ENCODE results near the gene LAMC1. TPM values are rescaled to one million over a fixed set of nuclear protein-coding genes. Genes with fewer than 3 reads are reported as not detected.

The LAMC1 gene
- total RNA-seq, 2 experiments from 2014 or later = 0.40 TPM; not detected in 1

- Mint-ChIP-seq H3K27me3 (peaks cover 35% of the 10 kb centered on the region), H3K4me1 (no peaks in the 10 kb centered on the region), H3K4me3 (no peak overlapping the region), H3K27ac (no peak overlapping the region), H3K9me3 (ENCODE audit: low read depth) (no peaks in the 10 kb centered on the region), H3K36me3 (no peaks in the 10 kb centered on the region)
- DNase-seq = no peak
- CTCF ChIA-PET = no interaction called here
- no peak for ATAC-seq
These were observed 21.0 kb upstream of the LAMC1 start for GRCh38 chr1:183002267-183002666.

- H3K4me3 Mint-ChIP-seq = no peak overlapping the region
- peaks cover 34% of the 10 kb centered on the region for H3K27me3 Mint-ChIP-seq
- H3K4me1 Mint-ChIP-seq = no peaks in the 10 kb centered on the region
- H3K27ac Mint-ChIP-seq = no peak overlapping the region
- CTCF ChIA-PET = no interaction called here
- H3K9me3 Mint-ChIP-seq (ENCODE audit: low read depth) = no peaks in the 10 kb centered on the region
- no peak for DNase-seq
- H3K36me3 Mint-ChIP-seq = no peaks in the 10 kb centered on the region
- ATAC-seq = no peak
These were observed 20.4 kb upstream of the LAMC1 start for GRCh38 chr1:183002797-183003196.

- CTCF ChIA-PET = no interaction called here
- H3K4me3 Mint-ChIP-seq = no peak overlapping the region
- peaks cover 31% of the 10 kb centered on the region for H3K27me3 Mint-ChIP-seq
- H3K27ac Mint-ChIP-seq = no peak overlapping the region
- DNase-seq = no peak
- no peaks in the 10 kb centered on the region for H3K4me1 Mint-ChIP-seq
- ATAC-seq = no peak
- H3K36me3 Mint-ChIP-seq = no peaks in the 10 kb centered on the region
- H3K9me3 Mint-ChIP-seq (ENCODE audit: low read depth) = no peaks in the 10 kb centered on the region
These were observed 20.0 kb upstream of the LAMC1 start for GRCh38 chr1:183003203-183003602.

GRCh38 chr1:183004141-183004540, 19.1 kb upstream of the LAMC1 start:
- no peaks in the 10 kb centered on the region for H3K4me1 Mint-ChIP-seq
- ATAC-seq = no peak
- no peaks in the 10 kb centered on the region for H3K9me3 Mint-ChIP-seq (ENCODE audit: low read depth)
- CTCF ChIA-PET = no interaction called here
- no peaks in the 10 kb centered on the region for H3K36me3 Mint-ChIP-seq
- H3K27ac Mint-ChIP-seq = no peak overlapping the region
- peaks cover 29% of the 10 kb centered on the region for H3K27me3 Mint-ChIP-seq
- no peak overlapping the region for H3K4me3 Mint-ChIP-seq
- no peak for DNase-seq

GRCh38 chr1:183011859-183012258, 11.4 kb upstream of the LAMC1 start:
- Mint-ChIP-seq H3K27ac (no peak overlapping the region), H3K9me3 (ENCODE audit: low read depth) (no peaks in the 10 kb centered on the region), H3K27me3 (peaks cover 18% of the 10 kb centered on the region), H3K4me1 (no peaks in the 10 kb centered on the region), H3K36me3 (no peaks in the 10 kb centered on the region), H3K4me3 (no peak overlapping the region)
- CTCF ChIA-PET = no interaction called here
- DNase-seq = no peak
- ATAC-seq = no peak

GRCh38 chr1:183012301-183012994, 10.8 kb upstream of the LAMC1 start:
- Mint-ChIP-seq H3K4me3 (no peak overlapping the region), H3K27me3 (peaks cover 20% of the 10 kb centered on the region), H3K27ac (no peak overlapping the region), H3K9me3 (ENCODE audit: low read depth) (no peaks in the 10 kb centered on the region), H3K36me3 (no peaks in the 10 kb centered on the region), H3K4me1 (no peaks in the 10 kb centered on the region)
- ATAC-seq (no peak), DNase-seq (no peak)
- CTCF ChIA-PET = no interaction called here

- no peaks in the 10 kb centered on the region for H3K9me3 Mint-ChIP-seq (ENCODE audit: low read depth)
- ATAC-seq (no peak), DNase-seq (no peak)
- H3K36me3 Mint-ChIP-seq = no peaks in the 10 kb centered on the region
- peaks cover 41% of the 10 kb centered on the region for H3K27me3 Mint-ChIP-seq
- peaks cover 13% of the 10 kb centered on the region for H3K4me1 Mint-ChIP-seq
- H3K4me3 Mint-ChIP-seq = no peak overlapping the region
- CTCF ChIA-PET = no interaction called here
- H3K27ac Mint-ChIP-seq = no peak overlapping the region
These were observed 4.0 kb upstream of the LAMC1 start for GRCh38 chr1:183019139-183019740.

GRCh38 chr1:183019860-183020259, 3.4 kb upstream of the LAMC1 start:
- no peak overlapping the region for H3K27ac Mint-ChIP-seq
- H3K4me3 Mint-ChIP-seq = no peak overlapping the region
- peaks cover 19% of the 10 kb centered on the region for H3K4me1 Mint-ChIP-seq
- ATAC-seq (no peak), DNase-seq (no peak)
- no peaks in the 10 kb centered on the region for H3K9me3 Mint-ChIP-seq (ENCODE audit: low read depth)
- CTCF ChIA-PET = no interaction called here
- peaks cover 46% of the 10 kb centered on the region for H3K27me3 Mint-ChIP-seq
- no peaks in the 10 kb centered on the region for H3K36me3 Mint-ChIP-seq

- Mint-ChIP-seq H3K27ac (no peak overlapping the region), H3K4me3 (no peak overlapping the region), H3K9me3 (ENCODE audit: low read depth) (no peaks in the 10 kb centered on the region), H3K4me1 (peaks cover 19% of the 10 kb centered on the region), H3K27me3 (peaks cover 57% of the 10 kb centered on the region), H3K36me3 (no peaks in the 10 kb centered on the region)
- no peak for DNase-seq
- no peak for ATAC-seq
- CTCF ChIA-PET = no interaction called here
These were observed 1.6 kb upstream of the LAMC1 start for GRCh38 chr1:183021405-183022201.

GRCh38 chr1:183022202-183023145, 746 bp upstream of the LAMC1 start:
- H3K27me3 Mint-ChIP-seq = peaks cover 60% of the 10 kb centered on the region
- ATAC-seq (peak; percentile 38), DNase-seq (peak; percentile 50)
- H3K9me3 Mint-ChIP-seq (ENCODE audit: low read depth) = no peaks in the 10 kb centered on the region
- H3K4me1 Mint-ChIP-seq = peaks cover 19% of the 10 kb centered on the region
- H3K36me3 Mint-ChIP-seq = no peaks in the 10 kb centered on the region
- H3K4me3 Mint-ChIP-seq = peak overlapping the region; percentile 67
- CTCF ChIA-PET = no interaction called here
- no peak overlapping the region for H3K27ac Mint-ChIP-seq

- Mint-ChIP-seq H3K27ac (no peak overlapping the region), H3K4me1 (peaks cover 19% of the 10 kb centered on the region), H3K36me3 (no peaks in the 10 kb centered on the region), H3K4me3 (peak overlapping the region; percentile 46), H3K27me3 (peaks cover 67% of the 10 kb centered on the region), H3K9me3 (ENCODE audit: low read depth) (no peaks in the 10 kb centered on the region)
- CTCF ChIA-PET = no interaction called here
- ATAC-seq (peak; percentile 73), DNase-seq (peak; percentile 58)
These were observed 539 bp downstream of the LAMC1 start for GRCh38 chr1:183023601-183024316.

GRCh38 chr1:183024317-183025009, 1.2 kb downstream of the LAMC1 start:
- no peaks in the 10 kb centered on the region for H3K36me3 Mint-ChIP-seq
- peaks cover 74% of the 10 kb centered on the region for H3K27me3 Mint-ChIP-seq
- ATAC-seq (no peak), DNase-seq (no peak)
- peak overlapping the region; percentile 46 for H3K4me3 Mint-ChIP-seq
- no peaks in the 10 kb centered on the region for H3K9me3 Mint-ChIP-seq (ENCODE audit: low read depth)
- H3K4me1 Mint-ChIP-seq = peaks cover 19% of the 10 kb centered on the region
- no peak overlapping the region for H3K27ac Mint-ChIP-seq
- CTCF ChIA-PET = no interaction called here

Data from activated CD8-positive, alpha-beta memory T cell treated with anti-CD3 and anti-CD28 coated beads, Interleukin-2, amount 10 ng/mL, durations not matched to agents 7 days and 5 days (primary cell).